OCI-LY7 (cell line): ENCODE measurements around the gene KRT86.
"Not testable (repeated sequence)": the region's sequence is repeated elsewhere in the genome, so short reads cannot be mapped to it uniquely, and the experiment has no call there.

Experiments
- EZH2phosphoT487 ChIP-seq: fragments of 200-600 bp; sonication (generic); IDR thresholded peaks from 2 replicates; pipeline ENCODE4 v1.6.1; 2018; ENCODE audit warnings: low read depth, borderline replicate concordance, mild to moderate bottlenecking, mixed run types, antibody characterized with exemption, low read length, moderate library complexity, mixed read lengths
- TF ChIP-seq, protein P1 (sequence below): fragments of 200-600 bp; sonication (generic); conservative IDR thresholded peaks from 2 replicates; pipeline ENCODE4 v1.5.1; 2014; ENCODE audit warnings: mild to moderate bottlenecking, antibody characterized with exemption, low read length, moderate library complexity, mixed read lengths

DNA sequence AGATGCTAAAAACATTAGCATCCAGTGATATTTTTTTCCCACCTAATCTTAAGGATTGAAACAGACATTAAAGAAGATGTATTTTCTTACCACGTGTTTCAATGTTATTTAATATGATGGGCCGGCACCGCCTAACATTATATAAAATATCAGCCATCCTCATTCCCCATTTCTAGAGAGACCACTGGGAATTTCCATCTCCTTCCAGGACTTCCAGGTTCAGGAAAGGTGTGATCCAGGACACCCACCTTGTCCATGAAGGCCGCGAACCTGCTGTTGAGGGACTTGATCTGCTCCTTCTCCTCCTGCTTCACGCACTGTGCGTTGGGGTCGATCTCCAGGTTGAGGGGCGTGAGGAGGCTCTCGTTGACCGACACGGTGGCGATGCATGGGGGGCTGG is 16.5 kb upstream of the KRT86 start:
- TF ChIP-seq, protein P1, sequence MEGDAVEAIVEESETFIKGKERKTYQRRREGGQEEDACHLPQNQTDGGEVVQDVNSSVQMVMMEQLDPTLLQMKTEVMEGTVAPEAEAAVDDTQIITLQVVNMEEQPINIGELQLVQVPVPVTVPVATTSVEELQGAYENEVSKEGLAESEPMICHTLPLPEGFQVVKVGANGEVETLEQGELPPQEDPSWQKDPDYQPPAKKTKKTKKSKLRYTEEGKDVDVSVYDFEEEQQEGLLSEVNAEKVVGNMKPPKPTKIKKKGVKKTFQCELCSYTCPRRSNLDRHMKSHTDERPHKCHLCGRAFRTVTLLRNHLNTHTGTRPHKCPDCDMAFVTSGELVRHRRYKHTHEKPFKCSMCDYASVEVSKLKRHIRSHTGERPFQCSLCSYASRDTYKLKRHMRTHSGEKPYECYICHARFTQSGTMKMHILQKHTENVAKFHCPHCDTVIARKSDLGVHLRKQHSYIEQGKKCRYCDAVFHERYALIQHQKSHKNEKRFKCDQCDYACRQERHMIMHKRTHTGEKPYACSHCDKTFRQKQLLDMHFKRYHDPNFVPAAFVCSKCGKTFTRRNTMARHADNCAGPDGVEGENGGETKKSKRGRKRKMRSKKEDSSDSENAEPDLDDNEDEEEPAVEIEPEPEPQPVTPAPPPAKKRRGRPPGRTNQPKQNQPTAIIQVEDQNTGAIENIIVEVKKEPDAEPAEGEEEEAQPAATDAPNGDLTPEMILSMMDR, result not testable (repeated sequence)
- not testable (repeated sequence) for TF ChIP-seq EZH2phosphoT487
